ENCODE measurements around the gene TIE1.
A peak's percentile ranks its signal among the peaks of the same experiment; 100 is the strongest.

Gene TIE1

DNA sequence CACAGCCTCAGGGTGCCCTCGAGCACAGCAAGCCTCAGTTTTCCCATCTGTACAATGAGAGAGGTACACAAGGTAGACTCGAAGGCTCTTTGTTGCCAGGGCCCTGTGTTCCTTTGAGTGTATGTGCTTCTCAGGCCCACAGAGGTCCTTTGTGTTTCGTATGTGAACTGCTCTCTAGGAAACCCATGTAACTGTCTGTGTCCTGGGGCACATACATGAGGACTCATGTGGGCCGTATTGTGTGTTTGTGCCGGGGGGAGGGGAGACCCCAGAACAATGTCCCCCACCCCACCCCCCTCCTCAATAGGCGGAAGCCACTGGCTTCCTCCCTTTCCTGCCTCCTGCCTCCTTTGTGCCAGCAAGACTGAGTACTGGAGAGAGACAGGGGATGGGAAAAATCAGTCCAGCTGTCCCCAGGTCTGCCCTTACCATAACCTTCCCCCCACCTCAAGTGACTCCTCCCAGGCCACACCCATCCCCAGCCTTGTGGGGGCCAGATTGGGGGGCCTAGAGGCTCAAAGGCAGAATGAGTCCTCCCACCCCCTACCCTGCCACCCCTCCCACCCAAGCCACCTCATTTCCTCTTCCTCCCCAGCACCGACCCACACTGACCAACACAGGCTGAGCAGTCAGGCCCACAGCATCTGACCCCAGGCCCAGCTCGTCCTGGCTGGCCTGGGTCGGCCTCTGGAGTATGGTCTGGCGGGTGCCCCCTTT is at the start of gene TIE1:
TSS of gene TIE1 (plus strand) at position 605 of the 717 bp plus-strand sequence. CDS start at position 695, 90 bp downstream.
- Histone ChIP-seq H3K9me3 (ENCODE audit: control insufficient read depth, low read length) (no peaks in the 10 kb centered on the region), H3K4me1 (no peaks in the 10 kb centered on the region), H3K9ac (no peak within 1 kb of the TSS), H3K27me3 (ENCODE audit: control insufficient read depth, insufficient read depth, low read length) (no peaks in the 10 kb centered on the region), H3K36me3 (ENCODE audit: control insufficient read depth, insufficient read depth, low read length) (no peaks in the 10 kb centered on the region), H3K4me3 (ENCODE audit: low read depth, low read length) (peak within 1 kb of the TSS; percentile 0), H2AFZ (no peak within 1 kb of the TSS), H3K79me2 (no peaks in the 10 kb centered on the region), H3K27ac (peak within 1 kb of the TSS; percentile 47), H3K4me2 (ENCODE audit: low read length) (no peak within 1 kb of the TSS)
- TF ChIP-seq CTCF (IDR thresholded peaks at IDR 0.05), result no peak

- TF ChIP-seq CTCF (IDR thresholded peaks at IDR 0.05), result no peak
- no peaks in the 10 kb centered on the region for H3K79me2 ChIP-seq
- no peak overlapping the region for H3K4me3 ChIP-seq (ENCODE audit: low read depth, low read length)
- no peak overlapping the region for H3K4me2 ChIP-seq (ENCODE audit: low read length)
- H2AFZ ChIP-seq, result no peak overlapping the region
- H3K27me3 ChIP-seq (ENCODE audit: control insufficient read depth, insufficient read depth, low read length), result no peaks in the 10 kb centered on the region
- H3K4me1 ChIP-seq, result no peaks in the 10 kb centered on the region
- H3K9ac ChIP-seq, result no peak overlapping the region
- no peak overlapping the region for H3K27ac ChIP-seq
- H3K9me3 ChIP-seq (ENCODE audit: control insufficient read depth, low read length), result no peaks in the 10 kb centered on the region
- H3K36me3 ChIP-seq (ENCODE audit: control insufficient read depth, insufficient read depth, low read length), result no peaks in the 10 kb centered on the region
Measured at GRCh38 chr1:43251024-43251423, 49.8 kb upstream of the TIE1 start.

DNA sequence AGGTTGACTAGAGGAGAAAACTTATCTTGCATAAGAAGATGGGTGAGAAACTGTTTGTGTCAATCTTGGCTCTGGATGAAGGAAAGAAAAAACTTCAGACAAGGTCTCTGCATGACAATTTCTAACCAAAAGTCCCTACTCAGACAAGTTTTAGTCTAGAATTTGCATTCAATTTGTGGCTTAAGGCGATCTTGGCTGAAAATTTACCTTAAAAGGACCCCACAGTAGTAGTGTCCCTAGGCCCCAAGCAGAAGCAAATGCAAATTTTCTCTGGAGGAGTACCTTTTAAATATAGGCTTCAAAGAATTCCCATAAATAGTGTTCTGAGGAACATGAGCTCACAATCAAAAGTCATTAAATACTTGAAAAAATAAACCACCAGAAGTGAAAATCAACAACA is 48.6 kb upstream of the TIE1 start:
- no peak overlapping the region for H3K4me3 ChIP-seq (ENCODE audit: low read depth, low read length)
- no peak overlapping the region for H3K9ac ChIP-seq
- H3K27ac ChIP-seq, result no peak overlapping the region
- no peaks in the 10 kb centered on the region for H3K4me1 ChIP-seq
- no peaks in the 10 kb centered on the region for H3K9me3 ChIP-seq (ENCODE audit: control insufficient read depth, low read length)
- no peaks in the 10 kb centered on the region for H3K36me3 ChIP-seq (ENCODE audit: control insufficient read depth, insufficient read depth, low read length)
- no peak overlapping the region for H3K4me2 ChIP-seq (ENCODE audit: low read length)
- no peak overlapping the region for H2AFZ ChIP-seq
- TF ChIP-seq CTCF (IDR thresholded peaks at IDR 0.05), result no peak
- H3K27me3 ChIP-seq (ENCODE audit: control insufficient read depth, insufficient read depth, low read length), result no peaks in the 10 kb centered on the region
- no peaks in the 10 kb centered on the region for H3K79me2 ChIP-seq

- Histone ChIP-seq H3K4me2 (ENCODE audit: low read length) (no peak overlapping the region), H3K36me3 (ENCODE audit: control insufficient read depth, insufficient read depth, low read length) (no peaks in the 10 kb centered on the region), H3K9ac (no peak overlapping the region), H3K9me3 (ENCODE audit: control insufficient read depth, low read length) (no peaks in the 10 kb centered on the region), H3K4me3 (ENCODE audit: low read depth, low read length) (no peak overlapping the region), H3K27ac (no peak overlapping the region), H2AFZ (no peak overlapping the region), H3K27me3 (ENCODE audit: control insufficient read depth, insufficient read depth, low read length) (no peaks in the 10 kb centered on the region), H3K79me2 (no peaks in the 10 kb centered on the region), H3K4me1 (no peaks in the 10 kb centered on the region)
- no peak for TF ChIP-seq CTCF (IDR thresholded peaks at IDR 0.05)
Measured at GRCh38 chr1:43253173-43253572, 47.6 kb upstream of the TIE1 start.

GRCh38 chr1:43253876-43254275 is 46.9 kb upstream of the TIE1 start:
- Histone ChIP-seq H3K9me3 (ENCODE audit: control insufficient read depth, low read length) (no peaks in the 10 kb centered on the region), H3K9ac (no peak overlapping the region), H3K4me3 (ENCODE audit: low read depth, low read length) (no peak overlapping the region), H3K79me2 (no peaks in the 10 kb centered on the region), H2AFZ (no peak overlapping the region), H3K4me1 (no peaks in the 10 kb centered on the region), H3K27ac (no peak overlapping the region), H3K36me3 (ENCODE audit: control insufficient read depth, insufficient read depth, low read length) (no peaks in the 10 kb centered on the region), H3K27me3 (ENCODE audit: control insufficient read depth, insufficient read depth, low read length) (no peaks in the 10 kb centered on the region), H3K4me2 (ENCODE audit: low read length) (no peak overlapping the region)
- no peak for TF ChIP-seq CTCF (IDR thresholded peaks at IDR 0.05)

Data from parathyroid adenoma (tissue), 2 donors.